LHCN-M2 (cell line): ENCODE data around the gene PDE1C. TPM values are rescaled to one million over a fixed set of nuclear protein-coding genes. Genes with fewer than 3 reads are reported as not detected.

Experiments used
- DNase-seq: peaks from one replicate; pipeline ENCODE4 v3.0.0-alpha.2; 2012; ENCODE audit warnings: low read depth
- total RNA-seq: library from RNA; depleted of rRNA; stranded (reverse); fragments of >200 nt; gene quantifications from 2 replicates; pipeline ENCODE4 v1.2.3, GENCODE V29; 2014

PDE1C gene
- total RNA-seq, 1 experiment from 2014 or later, result not detected

GRCh38 chr7:31995134-31995533 lies 75.1 kb downstream of the PDE1C start:
- DNase-seq, result no peak

- DNase-seq, result no peak
These were observed 78.4 kb downstream of the PDE1C start for GRCh38 chr7:31991846-31992245.

DNA sequence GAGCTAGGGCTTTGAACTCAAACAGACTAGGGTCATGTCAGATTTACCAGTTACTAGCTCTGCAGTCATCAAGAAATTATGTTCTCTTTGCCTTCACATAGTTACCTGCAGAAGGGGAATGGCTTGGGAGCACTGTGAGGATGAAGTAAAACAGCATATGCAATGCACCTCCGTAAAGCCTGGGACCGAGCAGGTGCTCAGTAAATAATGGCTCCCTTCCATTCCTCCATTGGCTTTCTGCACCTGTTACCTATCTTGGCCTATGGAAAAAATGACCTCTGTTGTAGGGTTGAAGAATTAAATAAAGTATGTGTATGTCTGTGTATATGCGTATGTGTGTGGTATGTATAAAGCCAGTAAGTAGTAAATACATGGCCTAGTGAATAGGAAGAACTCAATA lies 78.8 kb downstream of the PDE1C start:
- DNase-seq, result no peak

DNA sequence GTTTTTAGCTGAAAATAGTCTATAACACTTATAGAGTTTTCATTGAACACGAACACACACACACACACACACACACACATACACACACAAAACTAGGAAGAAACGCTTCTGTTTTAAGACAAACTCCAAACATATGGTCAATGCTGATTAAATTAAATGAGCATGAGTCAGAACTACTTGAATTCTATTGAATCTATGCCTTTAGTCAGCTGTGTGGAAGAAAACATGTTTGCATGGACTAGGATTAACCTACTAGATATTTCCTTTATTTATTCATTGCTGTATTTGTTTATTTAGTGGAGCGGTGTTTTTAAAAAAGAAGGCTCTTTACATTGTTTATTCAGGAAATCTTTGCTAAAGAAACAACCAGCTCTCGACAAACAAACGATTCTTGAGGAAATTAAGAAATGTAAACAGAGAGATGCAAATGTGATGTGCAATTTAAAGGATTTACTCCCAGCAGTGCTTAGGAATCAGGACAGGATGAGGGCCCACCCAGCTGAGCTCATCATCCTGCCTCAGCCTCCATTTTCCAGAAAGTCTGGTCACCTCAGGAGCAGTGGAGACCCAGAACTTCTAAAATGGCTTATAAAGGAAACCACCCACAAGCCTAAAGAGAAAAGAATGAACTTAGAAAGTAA lies 83.2 kb downstream of the PDE1C start:
- DNase-seq, result no peak

DNA sequence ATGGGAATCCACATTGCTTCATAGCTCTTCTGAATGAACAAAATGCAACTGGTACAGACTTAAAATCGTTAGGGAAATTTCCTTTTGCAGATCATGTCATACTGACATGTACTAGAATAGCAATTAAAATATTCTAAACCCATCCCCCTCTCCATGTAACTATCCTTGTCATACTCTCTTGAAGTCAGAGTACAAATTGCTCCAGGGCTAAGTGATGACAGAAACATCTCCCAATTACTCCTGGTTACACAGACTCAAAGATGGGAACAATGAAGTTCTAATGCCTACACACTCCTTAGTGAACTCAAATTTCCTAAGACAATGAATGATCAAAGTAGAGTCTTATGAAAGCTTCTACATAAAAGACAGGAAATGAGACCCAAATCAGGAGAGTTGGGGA lies 87.2 kb downstream of the PDE1C start:
- no peak for DNase-seq

DNA sequence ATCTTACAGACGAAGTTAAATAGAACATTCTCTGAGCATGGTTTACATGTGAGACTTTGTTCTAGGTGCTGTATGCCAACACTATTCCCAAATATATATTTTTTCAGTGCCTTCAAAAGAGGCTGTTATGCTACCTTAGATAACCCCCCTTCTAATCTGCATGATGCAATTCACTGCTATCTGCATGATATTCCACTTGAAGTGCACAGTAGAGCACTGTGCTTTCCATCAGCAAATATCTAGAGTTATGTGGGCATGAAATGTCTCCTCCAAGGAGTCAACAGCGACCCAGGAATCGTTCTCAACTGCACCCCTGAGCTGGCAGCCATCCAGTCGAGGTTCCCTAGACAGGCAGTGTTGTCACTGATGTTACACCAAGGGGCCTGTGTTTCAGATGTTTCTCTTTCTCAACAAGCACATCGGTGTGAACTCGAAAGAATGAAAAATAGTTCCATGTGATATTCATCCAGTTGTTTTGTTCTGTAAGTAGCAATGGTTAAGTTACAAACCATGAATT lies 88.3 kb downstream of the PDE1C start:
- no peak for DNase-seq

GRCh38 chr7:31979690-31980330 lies 90.4 kb downstream of the PDE1C start:
- DNase-seq, result no peak

- DNase-seq, result no peak
These were observed 94.7 kb downstream of the PDE1C start for GRCh38 chr7:31975546-31975945.

DNA sequence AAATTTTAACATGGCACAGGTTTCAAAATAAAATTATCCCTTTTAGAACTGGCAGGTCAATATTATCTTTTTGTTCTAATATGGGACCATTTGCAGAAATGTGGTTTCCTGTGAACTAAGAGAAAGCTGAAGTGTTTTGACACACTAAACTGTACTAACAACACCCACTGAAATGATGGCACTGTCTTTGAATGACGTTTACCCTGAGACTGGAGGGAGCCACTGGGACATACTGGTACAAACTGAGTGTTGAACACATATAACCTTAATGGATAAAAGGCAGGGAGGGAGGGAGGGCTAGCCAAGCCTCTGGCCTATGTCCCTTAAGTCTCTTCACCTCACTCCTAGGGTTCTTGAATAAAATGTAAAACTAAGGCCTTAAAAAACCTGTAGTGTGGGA lies 95.9 kb downstream of the PDE1C start:
- no peak for DNase-seq

DNA sequence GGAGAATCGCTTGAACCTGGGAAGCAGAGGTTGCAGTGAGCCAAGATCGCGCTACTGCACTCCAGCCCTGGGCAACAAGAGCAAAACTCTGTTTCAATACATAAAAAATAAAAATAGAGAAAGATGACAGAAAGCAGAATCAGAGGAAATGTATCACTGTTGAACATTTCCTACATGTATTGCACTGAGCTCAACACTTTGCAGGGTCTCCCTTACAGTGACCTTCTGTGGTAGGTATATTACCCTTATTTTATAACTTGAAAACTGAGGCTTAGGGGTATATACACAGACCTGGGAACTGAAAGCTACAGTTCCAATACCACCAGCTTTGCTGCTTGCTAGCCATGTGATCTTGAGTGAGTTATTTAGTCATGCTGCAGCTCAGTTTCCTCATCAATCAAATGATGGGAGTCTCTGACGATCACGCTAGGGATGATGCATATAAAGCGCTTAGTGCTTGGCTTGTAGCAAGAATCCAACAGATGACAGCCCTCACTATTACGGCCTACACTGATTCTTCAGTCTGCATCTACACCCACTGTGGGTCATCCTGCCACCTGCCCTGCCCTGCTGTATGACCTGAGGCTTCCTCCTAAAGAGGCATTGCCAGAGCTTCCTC lies 99.0 kb downstream of the PDE1C start:
- DNase-seq, result no peak

DNA sequence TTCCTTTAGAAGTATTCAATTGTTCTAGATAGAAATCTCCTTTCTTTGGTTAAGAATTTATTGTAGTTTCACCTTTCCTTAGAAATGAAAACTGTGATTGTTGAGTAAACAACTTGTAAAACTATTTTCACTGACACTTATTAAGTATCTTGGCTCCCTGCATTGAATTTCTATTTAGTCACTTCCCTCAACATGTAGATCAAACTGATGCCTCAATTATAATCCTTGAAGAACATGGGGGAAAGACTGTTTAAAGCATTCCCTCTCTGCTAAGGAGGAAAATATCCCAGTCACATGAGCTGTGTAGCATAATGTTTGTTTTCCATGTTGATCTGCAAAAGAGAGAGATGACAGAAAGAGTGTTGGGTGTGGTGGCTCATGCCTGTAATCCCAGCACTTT lies 99.7 kb downstream of the PDE1C start:
- DNase-seq, result no peak

DNA sequence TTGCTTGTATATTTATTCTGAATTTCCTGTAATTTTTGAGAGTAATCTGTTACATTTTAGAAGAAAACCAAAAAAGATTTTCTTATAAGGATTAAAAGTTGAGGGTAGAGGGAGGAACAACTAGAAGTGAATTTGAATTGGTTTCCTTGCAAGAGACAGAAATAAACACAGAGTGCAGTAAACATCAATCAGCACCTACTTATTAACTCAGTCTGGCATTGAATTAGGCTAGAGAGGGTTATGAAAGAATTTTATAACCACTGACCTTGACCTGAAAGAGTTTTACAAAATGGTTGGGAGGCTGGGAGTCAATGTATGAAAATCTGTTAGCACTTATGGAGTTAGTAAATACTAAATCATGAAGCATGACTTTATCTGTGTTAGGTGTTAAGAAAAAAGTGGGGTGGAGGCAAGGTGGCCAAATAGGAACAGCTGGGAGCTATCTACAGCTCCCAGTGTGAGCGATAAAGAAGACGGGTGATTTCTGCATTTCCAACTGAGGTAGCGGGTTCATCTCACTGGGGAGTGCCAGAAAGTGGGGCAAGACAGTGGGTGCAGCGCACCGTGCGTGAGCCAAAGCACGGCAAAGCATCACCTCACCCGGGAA lies 106.5 kb downstream of the PDE1C start:
- DNase-seq, result no peak

- DNase-seq, result no peak
These were observed 108.0 kb downstream of the PDE1C start for GRCh38 chr7:31962246-31962645.

GRCh38 chr7:31958226-31958625 lies 112.0 kb downstream of the PDE1C start:
- peak; percentile 15 for DNase-seq

DNA sequence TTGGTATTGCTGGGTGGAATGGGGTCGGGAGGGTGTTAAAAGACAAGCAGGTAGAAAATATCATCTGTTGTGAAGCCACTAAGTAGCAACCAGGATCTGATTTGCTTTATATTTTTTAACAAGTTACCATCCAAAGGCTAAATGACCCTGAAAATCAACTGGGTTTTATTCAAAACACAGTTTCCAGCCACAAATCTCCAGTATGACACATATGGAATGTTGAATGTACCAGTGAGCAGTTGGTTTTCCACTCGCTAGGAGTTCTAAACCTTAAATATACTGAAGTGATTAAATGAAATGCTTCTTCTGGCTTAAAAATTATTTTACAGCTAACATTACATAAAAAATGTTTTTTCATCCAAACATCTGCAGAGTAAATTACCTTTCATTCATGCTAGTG lies 112.5 kb downstream of the PDE1C start:
- no peak for DNase-seq

DNA sequence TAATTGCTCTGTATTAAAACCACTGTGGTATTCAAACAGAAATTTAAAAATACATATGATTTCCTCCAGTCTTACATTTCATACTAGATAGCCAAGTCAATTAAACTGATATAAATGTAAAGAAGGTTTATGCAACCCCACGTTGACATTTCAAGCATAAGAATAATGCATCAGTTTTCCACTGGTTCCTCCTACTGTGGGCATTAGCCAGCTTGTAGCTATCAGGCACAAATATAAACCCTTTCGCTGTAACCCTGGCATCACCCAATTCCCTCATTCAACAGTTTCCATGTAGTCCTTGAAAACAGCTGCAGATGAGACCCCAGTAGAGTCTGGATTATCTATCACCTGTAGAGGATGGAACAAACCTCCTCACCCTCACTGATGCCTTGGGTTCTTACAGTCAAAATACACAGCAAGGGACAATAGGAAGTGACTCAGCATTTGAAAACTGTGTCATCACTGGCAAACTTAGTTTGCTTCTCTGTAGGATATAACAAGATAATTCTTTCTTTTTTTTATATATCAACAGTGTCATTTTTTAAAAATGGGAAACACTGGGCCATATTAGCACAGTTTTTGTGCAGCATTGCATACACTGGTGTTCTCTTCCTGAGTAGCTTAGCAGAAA lies 113.0 kb downstream of the PDE1C start:
- DNase-seq, result peak; percentile 3

GRCh38 chr7:31955641-31956040 lies 114.6 kb downstream of the PDE1C start:
- no peak for DNase-seq

GRCh38 chr7:31955021-31955420 lies 115.2 kb downstream of the PDE1C start:
- no peak for DNase-seq

DNA sequence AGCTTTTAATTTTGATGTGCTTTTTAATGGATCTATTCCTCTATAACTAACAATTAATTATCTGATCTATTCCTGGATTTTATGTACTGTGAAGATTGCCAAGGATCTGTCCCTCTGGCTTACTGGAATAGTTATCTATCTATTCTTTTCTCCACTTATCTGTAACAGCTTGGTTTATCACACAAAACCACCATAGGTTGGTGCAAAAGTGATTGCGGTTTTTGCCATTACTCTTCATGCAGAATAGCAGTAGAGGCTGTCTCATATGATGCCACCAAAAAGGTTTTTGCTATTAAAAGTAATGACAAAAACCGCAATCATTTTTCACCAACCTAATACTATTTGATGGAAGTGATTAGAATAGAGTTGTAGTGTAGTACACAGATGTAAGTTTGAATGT lies 115.7 kb downstream of the PDE1C start:
- DNase-seq, result no peak

GRCh38 chr7:31953432-31953831 lies 116.8 kb downstream of the PDE1C start:
- no peak for DNase-seq

DNA sequence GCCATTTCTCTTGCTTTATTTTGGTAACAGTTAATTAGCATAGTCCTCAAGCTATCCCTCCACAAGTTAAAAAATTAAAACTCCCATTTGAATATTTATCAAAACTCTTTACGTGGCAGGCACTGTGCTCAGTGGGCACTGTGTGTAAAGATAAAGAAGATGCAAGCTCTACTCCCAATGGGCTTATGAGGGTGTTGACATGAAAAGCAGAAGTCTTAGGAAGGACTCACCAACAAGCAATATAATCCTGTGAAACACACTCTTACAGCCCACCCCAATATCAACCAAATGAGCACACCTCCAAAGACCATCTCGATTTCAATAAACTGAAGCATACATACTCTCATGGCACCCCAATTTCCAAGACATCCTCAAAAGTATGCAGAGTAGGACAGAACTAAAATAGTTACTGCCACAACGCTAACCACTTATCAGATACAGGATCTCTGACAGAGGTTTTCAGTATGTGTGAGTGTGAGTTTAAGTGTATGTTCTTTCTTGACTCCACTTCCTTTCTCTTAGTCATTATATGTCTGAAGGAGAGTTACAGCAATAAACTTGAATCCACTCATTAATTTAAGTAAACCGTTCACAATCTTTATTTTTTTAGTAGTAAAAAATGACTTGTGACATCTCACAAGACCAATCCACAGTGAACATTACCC lies 120.0 kb downstream of the PDE1C start:
- DNase-seq, result no peak

DNA sequence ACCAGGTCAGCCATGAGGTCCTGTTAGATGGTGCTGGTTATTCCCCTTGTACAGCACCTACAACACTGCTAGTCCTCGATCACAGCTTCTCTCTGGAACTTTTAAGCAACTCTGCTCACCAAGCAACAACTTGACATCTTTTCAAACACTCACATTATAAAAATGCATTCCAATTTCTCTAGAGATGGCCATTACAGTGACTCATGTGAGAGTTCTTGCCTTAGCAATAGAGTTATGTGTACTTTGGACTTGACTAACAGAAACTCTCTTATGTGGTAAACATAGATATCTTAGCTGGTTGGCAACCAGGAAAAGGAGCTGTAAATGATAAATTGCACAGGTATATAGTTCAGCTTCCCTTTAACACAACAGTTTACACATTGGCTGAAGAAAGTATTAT lies 122.2 kb downstream of the PDE1C start:
- peak; percentile 56 for DNase-seq
